ENCODE results near the gene RTL1. TPM values are rescaled to one million over a fixed set of nuclear protein-coding genes. Genes with fewer than 3 reads are reported as not detected.

Gene RTL1
- total and polyA plus RNA-seq, 2 of the 13 experiments (the other 11 are each of a cell fraction or from before 2014, with no cell fraction given): not detected

DNA sequence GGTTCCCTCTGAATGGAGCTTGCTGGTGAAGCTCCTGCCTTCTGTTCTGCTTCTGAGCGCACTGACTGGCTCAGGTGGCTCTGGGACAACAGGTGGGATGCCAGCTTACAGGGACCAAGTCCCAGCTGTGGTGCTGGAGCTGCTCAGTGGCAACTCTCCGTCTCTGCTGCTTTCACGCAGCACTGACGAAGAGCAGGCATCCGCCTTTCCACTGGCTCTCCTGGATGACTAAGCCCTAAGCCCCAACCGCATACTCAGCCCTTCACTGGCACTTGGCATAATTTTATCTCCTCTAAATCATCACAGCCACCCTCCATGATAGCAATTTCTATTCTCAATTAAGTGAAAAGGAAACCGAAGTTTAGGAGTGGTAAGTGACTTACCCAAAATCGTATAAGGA lies 3.7 kb upstream of the RTL1 start:
- no peak for TF ChIP-seq NCOA2 (CRISPR knock-in tag; IDR thresholded peaks at IDR 0.05)
- no peak for TF ChIP-seq ARID4A (CRISPR knock-in tag; IDR thresholded peaks at IDR 0.05; ENCODE audit: borderline replicate concordance)
- TF ChIP-seq ZNF143 (CRISPR knock-in tag; IDR thresholded peaks at IDR 0.05): no peak
- no peak for TF ChIP-seq ZNF572 (CRISPR knock-in tag; IDR thresholded peaks at IDR 0.05)
- TF ChIP-seq NAIF1 (CRISPR knock-in tag; IDR thresholded peaks at IDR 0.05; ENCODE audit: borderline replicate concordance): no peak
- TF ChIP-seq ZBTB34 (CRISPR knock-in tag; IDR thresholded peaks at IDR 0.05): no peak
- intact Hi-C loops (cut with micrococcal nuclease; ENCODE audit: unreplicated experiment) (no loop called here), in situ Hi-C loops (cut with HindIII; ENCODE audit: extremely low pct_ligation_motif_present, low pct_unique_long_range_greater_than_20kb) (loop anchor here (5.0 to 10.0 kb wide), 3 partner anchors 160 to 758 kb away; no protein-coding TSS in a partner anchor)
- H3K9me3 ChIP-seq (ENCODE audit: low read length): no peaks in the 10 kb centered on the region
- CTCF ChIA-PET (ENCODE audit: low intra/inter-chr PET ratio, low total read pairs): interaction anchor here (1.5 to 1.7 kb wide), 3 partner anchors 176 to 758 kb away, joined by 5 to 8 read pairs (median 6); no protein-coding TSS in a partner anchor
- WGBS (ENCODE audit: low lambda C conversion rate): 20% methylated on average over 8 of the region's 8 CpGs
- no TSS peak for BruUV-seq (replicated peaks)
- ATAC-seq (no peak), DNase-seq (ENCODE audit: low spot score) (no peak), FAIRE-seq (no peak)
- no peak overlapping the region for H3K27ac ChIP-seq (ENCODE audit: extremely low read length, insufficient read depth, low read length)
- no peaks in the 10 kb centered on the region for H3K79me2 ChIP-seq (ENCODE audit: insufficient read depth, low read length)
- H3K4me2 ChIP-seq (ENCODE audit: low read depth, low read length): no peak overlapping the region
- H3K4me1 ChIP-seq (ENCODE audit: insufficient read depth, low read length): peaks cover 21% of the 10 kb centered on the region
- H3K9ac ChIP-seq (ENCODE audit: insufficient read depth, low read depth, low read length): no peak overlapping the region
- peaks cover 0 to 61% of the 10 kb centered on the region in 2 experiments; a peak in 3 of 5 replicates for H3K27me3 ChIP-seq (ENCODE audit: control insufficient read depth in 1 of 2, insufficient read depth in 2 of 2, low read length in 2 of 2)
- H3K36me3 ChIP-seq (replicated peaks in 1 of 2; ENCODE audit: control insufficient read depth in 1 of 2, insufficient read depth in 2 of 2, low read length in 2 of 2): no peaks in the 10 kb centered on the region
- no peak overlapping the region for H3K4me3 ChIP-seq (replicated peaks in 1 of 3; ENCODE audit: insufficient read depth in 1 of 3, low read depth in 2 of 3, low read length in 3 of 3)
- no peak overlapping the region for H2AFZ ChIP-seq (ENCODE audit: low read length)
- POLR2A ChIA-PET: no interaction called here
- no peaks in the 10 kb centered on the region for H4K20me1 ChIP-seq (ENCODE audit: insufficient read depth, low read length)
